Right atrium auricular region (tissue), 2 donors: ENCODE data around the gene ANO3. TPM values are rescaled to one million over a fixed set of nuclear protein-coding genes. Genes with fewer than 3 reads are reported as not detected.

Experiments used
- DNase-seq: peaks from one replicate; pipeline ENCODE4 v3.0.0-alpha.2; 2019; ENCODE audit warnings: low spot score
- H3K27ac ChIP-seq, 2 donors: fragments of 200-600 bp; sonication (generic); 1 replicate in 1 of 2; 2 replicates in 1 of 2; pipeline ENCODE4 v1.5.1; 2016 to 2019
- H3K27me3 ChIP-seq, 2 donors: fragments of 200-600 bp; sonication (generic); one replicate each; pipeline versions ENCODE4 v1.5.1 to v1.6.0; 2017 to 2019
- H3K36me3 ChIP-seq: fragments of 200-600 bp; sonication (generic); one replicate; pipeline ENCODE4 v1.5.1; 2016
- H3K4me1 ChIP-seq, 2 donors: fragments of 200-600 bp; sonication (generic); one replicate each; pipeline versions ENCODE4 v1.5.1 to v1.6.0; 2017 to 2019
- H3K4me3 ChIP-seq, 2 donors: fragments of 200-600 bp; sonication (generic); 1 replicate in 1 of 2; 2 replicates in 1 of 2; pipeline ENCODE4 v1.5.1; 2017 to 2019; ENCODE audit warnings: mild to moderate bottlenecking in 1 of 2, moderate library complexity in 1 of 2
- H3K9me3 ChIP-seq, 2 donors: fragments of 200-600 bp; sonication (generic); one replicate each; pipeline ENCODE4 v1.5.1; 2019
- CTCF ChIP-seq, 2 donors: fragments of 200-600 bp; sonication (generic); IDR thresholded peaks; one replicate each; pipeline ENCODE4 v1.5.1; 2019; ENCODE audit warnings: antibody characterized with exemption in 2 of 2
- total RNA-seq, 2 donors: library from RNA; depleted of rRNA; stranded (reverse); fragments of >200 nt; gene quantifications; one replicate each; pipeline ENCODE4 v1.1.0, GENCODE V29; 2016

ANO3 gene
- total RNA-seq, 2 donors from 2014 or later, result 0.16 TPM; not detected in 1

- no peaks in the 10 kb centered on the region for H3K27me3 ChIP-seq
- no peaks in the 10 kb centered on the region for H3K4me1 ChIP-seq
- no peak overlapping the region for H3K27ac ChIP-seq
- no peak overlapping the region for H3K4me3 ChIP-seq
- H3K9me3 ChIP-seq, result peaks cover 0 to 5% of the 10 kb centered on the region in 2 donors
- H3K36me3 ChIP-seq, result no peaks in the 10 kb centered on the region
- no peak for TF ChIP-seq CTCF (IDR thresholded peaks at IDR 0.05)
- DNase-seq, result no peak
Observed at GRCh38 chr11:26365284-26365683, 33.4 kb downstream of the ANO3 start.

- no peak for TF ChIP-seq CTCF (IDR thresholded peaks at IDR 0.05)
- no peaks in the 10 kb centered on the region for H3K36me3 ChIP-seq
- no peaks in the 10 kb centered on the region for H3K27me3 ChIP-seq
- no peak overlapping the region for H3K27ac ChIP-seq
- peaks cover 0 to 14% of the 10 kb centered on the region in 2 donors for H3K9me3 ChIP-seq
- DNase-seq, result no peak
- no peak overlapping the region for H3K4me3 ChIP-seq
- no peaks in the 10 kb centered on the region for H3K4me1 ChIP-seq
Observed at GRCh38 chr11:26377619-26378018, 45.7 kb downstream of the ANO3 start.

- Histone ChIP-seq H3K4me1 (no peaks in the 10 kb centered on the region), H3K4me3 (no peak overlapping the region), H3K36me3 (no peaks in the 10 kb centered on the region), H3K9me3 (peaks cover 0 to 4% of the 10 kb centered on the region in 2 donors), H3K27ac (no peak overlapping the region), H3K27me3 (no peaks in the 10 kb centered on the region)
- TF ChIP-seq CTCF (IDR thresholded peaks at IDR 0.05), result no peak
- DNase-seq, result no peak
Observed at GRCh38 chr11:26399336-26399735, 67.4 kb downstream of the ANO3 start.

- H3K4me1 ChIP-seq, result no peaks in the 10 kb centered on the region
- no peaks in the 10 kb centered on the region for H3K27me3 ChIP-seq
- no peak for DNase-seq
- H3K4me3 ChIP-seq, result no peak overlapping the region
- H3K27ac ChIP-seq, result no peak overlapping the region
- no peaks in the 10 kb centered on the region for H3K36me3 ChIP-seq
- TF ChIP-seq CTCF (IDR thresholded peaks at IDR 0.05), result no peak
- no peaks in the 10 kb centered on the region for H3K9me3 ChIP-seq
Observed at GRCh38 chr11:26410706-26411366, 78.9 kb downstream of the ANO3 start.

- TF ChIP-seq CTCF (IDR thresholded peaks at IDR 0.05), result no peak
- DNase-seq, result no peak
- no peak overlapping the region for H3K4me3 ChIP-seq
- H3K9me3 ChIP-seq, result no peaks in the 10 kb centered on the region
- no peak overlapping the region for H3K27ac ChIP-seq
- no peaks in the 10 kb centered on the region for H3K4me1 ChIP-seq
- no peaks in the 10 kb centered on the region for H3K36me3 ChIP-seq
- no peaks in the 10 kb centered on the region for H3K27me3 ChIP-seq
Observed at GRCh38 chr11:26412955-26413354, 81.0 kb downstream of the ANO3 start.

GRCh38 chr11:26418386-26418912 is 86.5 kb downstream of the ANO3 start:
- no peaks in the 10 kb centered on the region for H3K9me3 ChIP-seq
- no peak for DNase-seq
- H3K36me3 ChIP-seq, result no peaks in the 10 kb centered on the region
- no peaks in the 10 kb centered on the region for H3K4me1 ChIP-seq
- no peak overlapping the region for H3K27ac ChIP-seq
- TF ChIP-seq CTCF (IDR thresholded peaks at IDR 0.05), result no peak
- H3K27me3 ChIP-seq, result no peaks in the 10 kb centered on the region
- no peak overlapping the region for H3K4me3 ChIP-seq
